ENCODE results near the gene FOXN1. TPM values are rescaled to one million over a fixed set of nuclear protein-coding genes. Genes with fewer than 3 reads are reported as not detected.
"Not testable (repeated sequence)": the region's sequence is repeated elsewhere in the genome, so short reads cannot be mapped to it uniquely, and the experiment has no call there.

The FOXN1 gene
- total RNA-seq (not detected), polyA plus RNA-seq (not detected)

- Histone ChIP-seq H3K4me1 (ENCODE audit: insufficient read depth, low read length) (no peaks in the 10 kb centered on the region), H3K9me3 (ENCODE audit: low read length) (no peaks in the 10 kb centered on the region), H3K27ac (ENCODE audit: low read depth, low read length) (no peak within 1 kb of the TSS), H3K36me3 (ENCODE audit: insufficient read depth, low read length) (no peaks in the 10 kb centered on the region), H3K27me3 (ENCODE audit: insufficient read depth, low read length, poor library complexity, severe bottlenecking) (peaks cover 5% of the 10 kb centered on the region), H3K4me3 (ENCODE audit: low read length) (no peak within 1 kb of the TSS)
- H3K36me3 Mint-ChIP-seq, result no peaks in the 10 kb centered on the region
- POLR2A ChIA-PET, result no interaction called here
- H3K4me1 Mint-ChIP-seq, result no peaks in the 10 kb centered on the region
- H3K9me3 Mint-ChIP-seq, result no peaks in the 10 kb centered on the region
- no peak within 1 kb of the TSS for H3K4me3 Mint-ChIP-seq
- CTCF ChIA-PET, result no interaction called here
- DNase-seq, result no peak
- H3K27me3 Mint-ChIP-seq, result peaks cover 16 to 39% of the 10 kb centered on the region in 2 donors
- no peak within 1 kb of the TSS for H3K27ac Mint-ChIP-seq
Observed at GRCh38 chr17:28505986-28506665, at the start of gene FOXN1. FOXN1 (plus strand) TSS chr17:28506348; CDS start chr17:28523970, 17,622 bp downstream.

- no peak for DNase-seq
- Mint-ChIP-seq H3K9me3 (no peaks in the 10 kb centered on the region), H3K36me3 (no peaks in the 10 kb centered on the region), H3K27me3 (peaks cover 5 to 11% of the 10 kb centered on the region in 2 donors), H3K27ac (no peak overlapping the region), H3K4me3 (no peak overlapping the region), H3K4me1 (no peaks in the 10 kb centered on the region)
- no peak overlapping the region for H3K4me3 ChIP-seq (ENCODE audit: low read length)
- POLR2A ChIA-PET, result no interaction called here
- no peak overlapping the region for H3K27ac ChIP-seq (ENCODE audit: low read depth, low read length)
- H3K36me3 ChIP-seq (ENCODE audit: insufficient read depth, low read length), result no peaks in the 10 kb centered on the region
- CTCF ChIA-PET, result no interaction called here
- H3K9me3 ChIP-seq (ENCODE audit: low read length), result no peaks in the 10 kb centered on the region
- H3K4me1 ChIP-seq (ENCODE audit: insufficient read depth, low read length), result no peaks in the 10 kb centered on the region
- no peaks in the 10 kb centered on the region for H3K27me3 ChIP-seq (ENCODE audit: insufficient read depth, low read length, poor library complexity, severe bottlenecking)
Observed at GRCh38 chr17:28457890-28458289, 48.3 kb upstream of the FOXN1 start.

- CTCF ChIA-PET; H3K4me1 ChIP-seq (ENCODE audit: insufficient read depth, low read length); H3K27me3 ChIP-seq (ENCODE audit: insufficient read depth, low read length, poor library complexity, severe bottlenecking); H3K4me3 Mint-ChIP-seq; H3K36me3 ChIP-seq (ENCODE audit: insufficient read depth, low read length); H3K27ac Mint-ChIP-seq; DNase-seq; POLR2A ChIA-PET; H3K27ac ChIP-seq (ENCODE audit: low read depth, low read length); H3K4me1 Mint-ChIP-seq; H3K9me3 ChIP-seq (ENCODE audit: low read length); H3K9me3 Mint-ChIP-seq; H3K36me3 Mint-ChIP-seq; H3K4me3 ChIP-seq (ENCODE audit: low read length): not testable (repeated sequence)
- H3K27me3 Mint-ChIP-seq, result peaks cover 12 to 21% of the 10 kb centered on the region in 2 donors
Observed at GRCh38 chr17:28458881-28459280, 47.3 kb upstream of the FOXN1 start.

GRCh38 chr17:28460901-28461300, 45.2 kb upstream of the FOXN1 start:
- Mint-ChIP-seq H3K36me3 (no peaks in the 10 kb centered on the region), H3K27me3 (peaks cover 14 to 32% of the 10 kb centered on the region in 2 donors), H3K4me1 (no peaks in the 10 kb centered on the region), H3K9me3 (no peaks in the 10 kb centered on the region), H3K27ac (peak overlapping the region in 1 of 8 donors; percentile 47), H3K4me3 (no peak overlapping the region)
- POLR2A ChIA-PET, result no interaction called here
- Histone ChIP-seq H3K4me3 (ENCODE audit: low read length) (no peak overlapping the region), H3K9me3 (ENCODE audit: low read length) (no peaks in the 10 kb centered on the region), H3K27ac (ENCODE audit: low read depth, low read length) (no peak overlapping the region), H3K36me3 (ENCODE audit: insufficient read depth, low read length) (no peaks in the 10 kb centered on the region), H3K4me1 (ENCODE audit: insufficient read depth, low read length) (no peaks in the 10 kb centered on the region), H3K27me3 (ENCODE audit: insufficient read depth, low read length, poor library complexity, severe bottlenecking) (no peaks in the 10 kb centered on the region)
- DNase-seq, result no peak
- CTCF ChIA-PET, result no interaction called here

- Histone ChIP-seq H3K36me3 (ENCODE audit: insufficient read depth, low read length) (no peaks in the 10 kb centered on the region), H3K27me3 (ENCODE audit: insufficient read depth, low read length, poor library complexity, severe bottlenecking) (no peaks in the 10 kb centered on the region), H3K4me1 (ENCODE audit: insufficient read depth, low read length) (no peaks in the 10 kb centered on the region), H3K27ac (ENCODE audit: low read depth, low read length) (no peak overlapping the region), H3K4me3 (ENCODE audit: low read length) (no peak overlapping the region), H3K9me3 (ENCODE audit: low read length) (no peaks in the 10 kb centered on the region)
- H3K9me3 Mint-ChIP-seq, result no peaks in the 10 kb centered on the region
- peaks cover 0 to 7% (median 0%) of the 10 kb centered on the region in 3 donors for H3K4me1 Mint-ChIP-seq
- H3K36me3 Mint-ChIP-seq, result no peaks in the 10 kb centered on the region
- H3K4me3 Mint-ChIP-seq, result no peak overlapping the region
- POLR2A ChIA-PET, result no interaction called here
- CTCF ChIA-PET, result no interaction called here
- peaks cover 16 to 31% of the 10 kb centered on the region in 2 donors for H3K27me3 Mint-ChIP-seq
- peak overlapping the region in 1 of 8 donors; percentile 78 for H3K27ac Mint-ChIP-seq
- DNase-seq, result no peak
Observed at GRCh38 chr17:28466001-28466400, 40.1 kb upstream of the FOXN1 start.

- DNase-seq, result no peak
- Mint-ChIP-seq H3K27me3 (peaks cover 16 to 27% of the 10 kb centered on the region in 2 donors), H3K4me3 (no peak overlapping the region), H3K9me3 (no peaks in the 10 kb centered on the region), H3K36me3 (no peaks in the 10 kb centered on the region), H3K27ac (no peak overlapping the region), H3K4me1 (peaks cover 0 to 7% (median 0%) of the 10 kb centered on the region in 3 donors)
- Histone ChIP-seq H3K9me3 (ENCODE audit: low read length) (no peaks in the 10 kb centered on the region), H3K27me3 (ENCODE audit: insufficient read depth, low read length, poor library complexity, severe bottlenecking) (no peaks in the 10 kb centered on the region), H3K27ac (ENCODE audit: low read depth, low read length) (no peak overlapping the region), H3K4me1 (ENCODE audit: insufficient read depth, low read length) (no peaks in the 10 kb centered on the region), H3K36me3 (ENCODE audit: insufficient read depth, low read length) (no peaks in the 10 kb centered on the region), H3K4me3 (ENCODE audit: low read length) (no peak overlapping the region)
- ChIA-PET POLR2A (no interaction called here), CTCF (no interaction called here)
Observed at GRCh38 chr17:28466521-28467048, 39.6 kb upstream of the FOXN1 start.

GRCh38 chr17:28467456-28468025, 38.6 kb upstream of the FOXN1 start:
- no peak for DNase-seq
- Mint-ChIP-seq H3K27me3 (peaks cover 20 to 27% of the 10 kb centered on the region in 2 donors), H3K4me3 (no peak overlapping the region), H3K27ac (no peak overlapping the region), H3K4me1 (peaks cover 0 to 7% (median 0%) of the 10 kb centered on the region in 3 donors), H3K9me3 (no peaks in the 10 kb centered on the region), H3K36me3 (no peaks in the 10 kb centered on the region)
- Histone ChIP-seq H3K36me3 (ENCODE audit: insufficient read depth, low read length) (no peaks in the 10 kb centered on the region), H3K27me3 (ENCODE audit: insufficient read depth, low read length, poor library complexity, severe bottlenecking) (no peaks in the 10 kb centered on the region), H3K9me3 (ENCODE audit: low read length) (no peaks in the 10 kb centered on the region), H3K4me1 (ENCODE audit: insufficient read depth, low read length) (no peaks in the 10 kb centered on the region), H3K4me3 (ENCODE audit: low read length) (no peak overlapping the region), H3K27ac (ENCODE audit: low read depth, low read length) (no peak overlapping the region)
- POLR2A ChIA-PET, result no interaction called here
- CTCF ChIA-PET, result no interaction called here

- not testable (repeated sequence) for H3K27me3 ChIP-seq (ENCODE audit: insufficient read depth, low read length, poor library complexity, severe bottlenecking); H3K4me1 Mint-ChIP-seq; H3K27ac Mint-ChIP-seq; H3K36me3 ChIP-seq (ENCODE audit: insufficient read depth, low read length); H3K4me1 ChIP-seq (ENCODE audit: insufficient read depth, low read length); H3K9me3 Mint-ChIP-seq; H3K4me3 Mint-ChIP-seq; H3K9me3 ChIP-seq (ENCODE audit: low read length); DNase-seq; H3K36me3 Mint-ChIP-seq; H3K4me3 ChIP-seq (ENCODE audit: low read length); H3K27ac ChIP-seq (ENCODE audit: low read depth, low read length)
- ChIA-PET POLR2A (interaction anchor here (0.7 kb wide), 1 partner anchor 31 kb away, joined by 3 read pairs; no protein-coding TSS in a partner anchor), CTCF (interaction anchor here (1.1 kb wide), 1 partner anchor 17 kb away, joined by 3 read pairs; no protein-coding TSS in a partner anchor)
- H3K27me3 Mint-ChIP-seq, result peaks cover 15 to 20% of the 10 kb centered on the region in 2 donors
Observed at GRCh38 chr17:28468033-28468735, 38.0 kb upstream of the FOXN1 start.

Data from CD8-positive, alpha-beta memory T cell (primary cell).